Measurements from ENCODE around the gene BBS2.

BBS2 gene

DNA sequence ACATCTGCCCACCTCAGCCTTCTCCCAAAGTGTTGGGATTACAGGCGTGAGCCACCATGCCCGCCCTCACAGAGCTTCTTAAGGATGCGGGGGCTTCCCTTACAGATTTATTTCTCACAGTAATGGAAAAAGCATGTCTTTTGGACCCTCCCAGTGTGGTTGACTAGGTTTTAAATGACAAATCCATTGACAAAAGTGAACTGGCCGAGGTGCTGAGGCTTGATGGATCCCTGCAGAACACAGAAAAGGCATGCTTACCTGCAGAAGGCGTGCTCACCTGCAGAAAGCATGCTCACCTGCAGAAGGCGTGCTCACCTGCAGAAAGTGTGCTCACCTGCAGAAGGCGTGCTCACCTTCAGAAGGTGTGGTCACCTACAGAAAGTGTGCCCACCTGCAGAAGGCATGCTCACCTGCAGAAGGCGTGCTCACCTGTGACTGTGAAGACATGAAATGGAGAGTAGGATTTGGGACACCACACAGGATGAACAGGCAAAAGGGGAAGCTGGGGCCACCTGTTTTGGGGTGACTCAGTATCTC, 15.1 kb upstream of the BBS2 start:
- DNase-seq = no peak
- Histone ChIP-seq H3K4me1 (no peaks in the 10 kb centered on the region), H3K4me3 (no peak overlapping the region), H3K27ac (no peak overlapping the region), H3K9me3 (no peaks in the 10 kb centered on the region), H3K36me3 (no peaks in the 10 kb centered on the region), H3K27me3 (peaks cover 0 to 14% of the 10 kb centered on the region in 2 donors)
- intact Hi-C loops (cut with DNase I; ENCODE audit: low total_unique reads) = no loop called here
- no peak for TF ChIP-seq CTCF (IDR thresholded peaks at IDR 0.05)

DNA sequence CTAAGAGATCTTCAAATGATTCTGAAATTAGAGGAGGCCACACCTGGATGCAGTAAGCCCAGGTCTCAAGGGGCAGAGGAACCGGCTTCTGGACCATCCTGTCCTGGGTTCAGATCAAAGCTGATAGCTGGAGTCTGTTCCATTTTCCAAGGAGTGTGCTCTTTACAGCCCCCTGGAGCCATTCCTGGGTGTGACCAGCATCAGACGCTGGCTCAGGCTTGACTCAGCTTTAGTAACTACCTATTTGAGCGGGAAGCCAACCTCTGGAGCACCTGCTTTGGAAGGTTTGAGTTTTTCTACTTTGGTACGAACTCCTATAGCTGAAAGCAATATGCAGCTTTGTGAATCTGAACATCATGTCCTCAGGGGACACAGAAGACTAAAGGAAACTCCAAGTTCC, 12.9 kb upstream of the BBS2 start:
- DNase-seq = no peak
- peaks cover 0 to 10% of the 10 kb centered on the region in 2 donors for H3K27me3 ChIP-seq
- H3K9me3 ChIP-seq = no peaks in the 10 kb centered on the region
- no peak overlapping the region for H3K4me3 ChIP-seq
- H3K27ac ChIP-seq = no peak overlapping the region
- no peaks in the 10 kb centered on the region for H3K4me1 ChIP-seq
- H3K36me3 ChIP-seq = no peaks in the 10 kb centered on the region
- no peak for TF ChIP-seq CTCF (IDR thresholded peaks at IDR 0.05)
- intact Hi-C loops (cut with DNase I; ENCODE audit: low total_unique reads) = no loop called here

DNA sequence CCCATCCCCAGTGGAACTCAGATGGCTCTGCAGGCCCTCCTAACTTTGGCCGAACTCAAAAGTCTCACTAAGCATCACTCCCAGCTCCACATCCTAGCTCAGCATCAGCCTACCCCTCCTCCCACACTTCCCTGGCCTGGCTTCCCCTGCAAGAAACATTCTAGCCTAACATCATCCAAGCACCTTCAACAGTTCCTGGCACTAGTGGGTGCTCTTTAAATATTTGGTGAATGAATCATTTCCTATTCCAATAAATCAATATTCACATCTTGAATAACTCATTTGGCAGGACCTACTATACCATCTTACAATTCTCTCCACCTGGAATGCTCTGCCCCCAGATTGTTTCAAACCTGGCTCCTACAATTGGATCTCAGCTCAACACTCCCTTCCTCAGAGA, 11.0 kb upstream of the BBS2 start:
- no peak for DNase-seq
- Histone ChIP-seq H3K27ac (no peak overlapping the region), H3K4me1 (no peaks in the 10 kb centered on the region), H3K36me3 (no peaks in the 10 kb centered on the region), H3K4me3 (no peak overlapping the region), H3K9me3 (no peaks in the 10 kb centered on the region), H3K27me3 (peaks cover 0 to 12% of the 10 kb centered on the region in 2 donors)
- TF ChIP-seq CTCF (IDR thresholded peaks at IDR 0.05) = no peak
- intact Hi-C loops (cut with DNase I; ENCODE audit: low total_unique reads) = no loop called here

DNA sequence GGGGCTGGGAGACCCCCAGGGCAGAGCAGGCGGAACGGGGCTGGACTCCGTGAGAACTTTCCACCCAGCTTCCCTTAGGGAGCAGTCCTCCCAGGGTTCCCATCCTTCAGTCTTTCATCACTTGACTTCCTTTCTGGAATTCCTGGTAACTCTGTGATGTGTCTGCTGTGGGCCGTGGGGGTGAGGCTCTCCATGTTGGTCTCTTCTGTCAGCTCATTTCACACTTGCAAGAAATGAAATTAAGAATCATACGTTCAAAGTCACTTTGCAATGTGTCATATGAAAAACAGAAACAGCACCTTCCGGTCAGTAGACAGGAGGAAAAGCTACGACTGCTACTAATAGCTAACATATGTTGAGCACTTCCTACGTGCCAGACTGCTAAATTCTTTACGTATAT, 5.4 kb upstream of the BBS2 start:
- no peak for DNase-seq
- Histone ChIP-seq H3K4me3 (no peak overlapping the region), H3K27ac (no peak overlapping the region), H3K27me3 (peaks cover 0 to 10% of the 10 kb centered on the region in 2 donors), H3K9me3 (no peaks in the 10 kb centered on the region), H3K4me1 (peaks cover 0 to 4% (median 2%) of the 10 kb centered on the region in 4 donors), H3K36me3 (no peaks in the 10 kb centered on the region)
- intact Hi-C loops (cut with DNase I; ENCODE audit: low total_unique reads) = no loop called here
- no peak for TF ChIP-seq CTCF (IDR thresholded peaks at IDR 0.05)

DNA sequence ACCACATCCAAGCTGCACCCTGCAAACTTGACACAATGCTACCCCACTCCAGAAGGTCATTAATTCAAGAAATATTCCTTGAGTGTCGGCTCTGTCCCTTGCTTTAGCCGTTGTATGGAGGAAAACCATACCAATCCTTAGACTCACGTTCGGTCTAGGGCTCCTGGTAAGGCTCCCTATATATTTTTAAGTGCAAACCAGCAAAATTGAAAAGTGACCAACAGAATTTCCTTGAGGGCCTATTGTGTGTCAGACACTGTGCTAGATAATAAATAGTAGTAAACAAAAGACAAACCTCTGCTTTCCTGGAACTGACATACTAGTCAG, 390 bp upstream of the BBS2 start:
- Histone ChIP-seq H3K27me3 (peaks cover 0 to 2% of the 10 kb centered on the region in 2 donors), H3K4me3 (peak overlapping the region; percentile 96), H3K4me1 (peaks cover 0 to 41% (median 32%) of the 10 kb centered on the region in 4 donors), H3K9me3 (no peaks in the 10 kb centered on the region), H3K27ac (peak overlapping the region; percentile 93 to 94), H3K36me3 (no peaks in the 10 kb centered on the region)
- no peak for TF ChIP-seq CTCF (IDR thresholded peaks at IDR 0.05)
- no peak for DNase-seq
- intact Hi-C loops (cut with DNase I; ENCODE audit: low total_unique reads) = no loop called here

GRCh38 chr16:56518425-56518824, 1.4 kb downstream of the BBS2 start:
- peak overlapping the region; percentile 96 for H3K4me3 ChIP-seq
- H3K36me3 ChIP-seq = no peaks in the 10 kb centered on the region
- no peaks in the 10 kb centered on the region for H3K27me3 ChIP-seq
- peaks cover 0 to 44% (median 34%) of the 10 kb centered on the region in 4 donors for H3K4me1 ChIP-seq
- peak overlapping the region; percentile 93 to 94 for H3K27ac ChIP-seq
- intact Hi-C loops (cut with DNase I; ENCODE audit: low total_unique reads) = loop anchor here (5.0 kb wide), 2 partner anchors 84 to 184 kb away; no protein-coding TSS in a partner anchor
- no peak for DNase-seq
- H3K9me3 ChIP-seq = no peaks in the 10 kb centered on the region
- TF ChIP-seq CTCF (IDR thresholded peaks at IDR 0.05) = no peak

Measured in tibial artery (tissue), 4 donors.